ENCODE data around the gene SLC9B1.

The SLC9B1 gene

GRCh38 chr4:102862016-102862415, 157.5 kb downstream of the SLC9B1 start:
- CTCF ChIA-PET, result no interaction called here
- TF ChIP-seq CTBP1 (IDR thresholded peaks at IDR 0.05; ENCODE audit: borderline replicate concordance), result no peak
- TF ChIP-seq ELF4 (IDR thresholded peaks at IDR 0.05), result no peak
- TF ChIP-seq, protein P1, sequence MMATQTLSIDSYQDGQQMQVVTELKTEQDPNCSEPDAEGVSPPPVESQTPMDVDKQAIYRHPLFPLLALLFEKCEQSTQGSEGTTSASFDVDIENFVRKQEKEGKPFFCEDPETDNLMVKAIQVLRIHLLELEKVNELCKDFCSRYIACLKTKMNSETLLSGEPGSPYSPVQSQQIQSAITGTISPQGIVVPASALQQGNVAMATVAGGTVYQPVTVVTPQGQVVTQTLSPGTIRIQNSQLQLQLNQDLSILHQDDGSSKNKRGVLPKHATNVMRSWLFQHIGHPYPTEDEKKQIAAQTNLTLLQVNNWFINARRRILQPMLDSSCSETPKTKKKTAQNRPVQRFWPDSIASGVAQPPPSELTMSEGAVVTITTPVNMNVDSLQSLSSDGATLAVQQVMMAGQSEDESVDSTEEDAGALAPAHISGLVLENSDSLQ (IDR thresholded peaks at IDR 0.05), result no peak
- TF ChIP-seq FOXM1 (IDR thresholded peaks at IDR 0.05; ENCODE audit: borderline replicate concordance), result no peak
- no peak for TF ChIP-seq SP1 (IDR thresholded peaks at IDR 0.05)
- no peak for TF ChIP-seq BHLHE40 (IDR thresholded peaks at IDR 0.05; ENCODE audit: borderline replicate concordance)
- no peak for TF ChIP-seq TARDBP (IDR thresholded peaks at IDR 0.05)
- TF ChIP-seq SUZ12 (IDR thresholded peaks at IDR 0.05), result no peak
- no peak for TF ChIP-seq LEF1 (IDR thresholded peaks at IDR 0.05; ENCODE audit: borderline replicate concordance)
- POLR2A ChIA-PET, result no interaction called here
- DNase-seq (ENCODE audit: extremely low spot score), result no peak

DNA sequence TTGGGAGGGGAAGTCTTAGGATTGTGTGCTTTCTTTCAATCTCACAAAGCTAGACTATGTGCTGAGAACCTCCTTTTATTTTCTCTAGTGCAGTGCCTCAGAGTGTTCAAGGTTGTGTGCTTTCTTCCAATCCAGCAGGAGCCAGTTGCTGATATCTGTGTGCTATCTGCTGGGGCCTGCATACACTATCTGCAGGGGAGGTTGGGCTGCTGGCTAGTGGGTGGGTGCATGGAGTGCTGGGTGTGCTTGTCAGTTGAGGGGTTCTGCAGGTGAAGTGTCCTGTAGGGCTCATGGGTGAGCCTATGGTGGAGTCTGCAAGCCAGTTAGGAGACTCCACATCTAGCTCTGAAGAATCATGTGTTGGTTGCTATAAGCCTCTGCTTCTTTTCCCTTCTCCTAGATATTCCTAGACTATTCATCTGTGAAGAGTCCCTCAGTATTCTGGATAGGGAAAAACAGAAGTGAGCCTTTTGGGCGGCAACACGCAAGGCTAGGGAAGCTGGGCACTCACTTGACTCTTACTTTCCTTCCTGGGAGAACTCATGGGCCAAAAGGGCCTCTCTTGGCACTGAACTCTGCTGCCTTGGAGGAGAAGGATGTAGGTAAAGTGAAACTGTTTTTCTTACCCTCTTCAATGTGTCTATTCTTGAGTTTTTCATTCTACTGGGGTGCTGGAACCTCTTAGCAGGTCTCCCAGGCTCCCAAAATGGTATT, 158.7 kb downstream of the SLC9B1 start:
- ChIA-PET POLR2A (interaction anchor here (2.8 kb wide), 1 partner anchor 33 kb away, joined by 10 read pairs; the partner anchor contains the start of gene UBE2D3), CTCF (no interaction called here)
- TF ChIP-seq, protein P1 (IDR thresholded peaks at IDR 0.05), result no peak
- no peak for DNase-seq (ENCODE audit: extremely low spot score)

DNA sequence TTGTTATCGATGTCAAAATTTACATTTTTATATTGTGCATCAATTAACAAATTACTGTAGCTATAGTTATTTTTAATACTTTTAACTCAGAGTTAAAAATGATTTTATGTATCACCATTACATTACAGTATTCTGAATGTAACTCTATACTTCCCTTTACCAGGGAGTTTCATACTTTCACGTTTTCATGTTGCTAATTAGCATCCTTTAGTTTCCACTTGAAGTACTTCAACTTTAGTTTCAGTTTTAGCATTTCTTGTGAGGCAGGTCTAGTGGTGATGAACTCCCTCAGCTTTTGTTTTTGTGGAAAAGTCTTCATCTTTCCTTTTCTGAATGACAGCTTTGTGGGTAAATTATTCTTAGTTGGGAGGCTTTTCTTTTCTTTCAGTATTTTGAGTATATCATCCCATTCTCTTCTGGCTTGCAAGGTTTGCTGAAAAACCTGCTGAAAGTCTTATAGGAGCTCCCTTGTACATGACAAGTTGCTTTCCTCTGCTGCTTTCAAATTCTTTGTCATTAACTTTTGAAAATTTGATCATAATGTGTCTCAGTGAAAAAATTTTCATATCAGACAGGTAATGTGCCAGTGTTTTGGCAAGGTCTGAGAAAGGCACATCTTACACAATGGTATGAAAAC, 160.6 kb downstream of the SLC9B1 start:
- TF ChIP-seq SP1 (IDR thresholded peaks at IDR 0.05), result no peak
- no peak for TF ChIP-seq NFRKB (IDR thresholded peaks at IDR 0.05)
- no peak for TF ChIP-seq L3MBTL2 (conservative IDR thresholded peaks at IDR 0.05)
- no peak for TF ChIP-seq TARDBP (IDR thresholded peaks at IDR 0.05)
- no peak for TF ChIP-seq ARNT (IDR thresholded peaks at IDR 0.05)
- TF ChIP-seq BHLHE40 (IDR thresholded peaks at IDR 0.05; ENCODE audit: borderline replicate concordance), result no peak
- TF ChIP-seq HDGF (IDR thresholded peaks at IDR 0.05; ENCODE audit: borderline replicate concordance), result no peak
- POLR2A ChIA-PET, result interaction anchor here (2.8 kb wide), 1 partner anchor 31 kb away, joined by 10 read pairs; the partner anchor contains the start of gene UBE2D3
- DNase-seq (ENCODE audit: extremely low spot score), result no peak
- CTCF ChIA-PET, result no interaction called here
